Embryonic facial prominence (tissue), 1 donor: ENCODE measurements around the gene NMNAT3.
"Not testable (repeated sequence)": the region's sequence is repeated elsewhere in the genome, so short reads cannot be mapped to it uniquely, and the experiment has no call there.

Experiments
- DNase-seq: peaks from one replicate; pipeline ENCODE4 v3.0.0-alpha.2; 2016; ENCODE audit errors: extremely low spot score

Gene NMNAT3

DNA sequence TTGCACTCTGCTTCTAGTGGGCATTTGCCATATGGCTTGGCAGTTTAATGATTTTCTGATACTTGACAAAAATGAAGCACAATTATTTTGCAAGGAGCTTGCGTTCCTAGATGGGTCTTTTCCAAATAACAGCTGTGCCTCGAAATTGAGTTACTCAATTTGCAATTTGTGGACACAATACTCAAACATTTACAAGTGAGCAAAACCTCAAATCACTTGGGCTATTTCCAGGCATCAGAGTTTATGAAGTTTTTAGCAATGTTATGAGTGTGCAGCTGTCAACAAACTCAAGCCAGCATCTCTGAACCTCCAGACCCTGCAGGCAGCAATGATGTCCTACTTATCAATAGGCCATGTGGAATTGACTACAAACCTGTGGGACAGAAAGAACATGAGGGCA is 41.3 kb downstream of the NMNAT3 start:
- no peak for DNase-seq

DNA sequence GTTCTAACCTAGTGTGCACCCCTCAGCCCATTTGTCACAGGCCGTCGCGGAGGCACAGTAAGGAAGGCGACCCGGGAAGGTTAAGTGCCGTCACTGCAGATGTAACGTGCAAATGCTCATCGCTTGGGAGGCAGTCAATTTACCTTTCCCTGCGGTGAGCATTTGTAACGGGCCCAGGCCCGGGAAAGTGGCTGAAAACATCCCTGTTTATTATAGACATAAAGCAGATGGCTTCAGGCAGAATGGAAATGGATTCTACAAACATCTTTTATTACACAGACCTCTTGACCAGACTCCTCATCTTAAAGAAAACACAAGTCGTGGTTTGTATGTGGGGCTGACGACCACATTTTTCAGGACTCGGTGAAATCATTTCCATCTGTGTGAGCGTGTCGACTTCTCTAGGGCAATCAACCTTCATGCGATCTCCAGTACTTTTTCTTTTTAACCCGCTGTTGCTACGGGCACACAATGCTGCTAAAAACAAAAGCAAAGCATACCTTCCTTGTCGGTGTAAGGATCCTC is 43.6 kb downstream of the NMNAT3 start:
- peak; percentile 11 for DNase-seq

DNA sequence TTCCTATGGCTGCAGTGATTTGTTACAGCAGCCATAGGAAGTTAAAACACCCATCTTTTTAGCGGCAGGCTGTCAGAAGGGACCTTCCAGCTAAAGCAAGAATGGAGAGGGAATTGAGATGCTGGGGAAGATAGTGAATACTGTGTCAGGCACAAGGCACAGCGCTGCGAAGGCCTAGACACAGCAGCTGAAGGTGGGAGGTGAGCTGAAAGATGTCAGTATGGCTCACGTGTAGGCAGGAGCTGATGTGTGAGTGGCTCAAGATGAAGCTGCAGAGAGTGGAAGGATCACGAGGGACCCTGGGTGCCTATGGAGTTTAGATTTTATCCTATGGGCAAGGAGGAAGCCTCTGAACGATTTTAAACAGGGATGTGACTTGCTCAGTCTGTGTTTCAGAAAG is 44.3 kb downstream of the NMNAT3 start:
- DNase-seq = no peak

DNA sequence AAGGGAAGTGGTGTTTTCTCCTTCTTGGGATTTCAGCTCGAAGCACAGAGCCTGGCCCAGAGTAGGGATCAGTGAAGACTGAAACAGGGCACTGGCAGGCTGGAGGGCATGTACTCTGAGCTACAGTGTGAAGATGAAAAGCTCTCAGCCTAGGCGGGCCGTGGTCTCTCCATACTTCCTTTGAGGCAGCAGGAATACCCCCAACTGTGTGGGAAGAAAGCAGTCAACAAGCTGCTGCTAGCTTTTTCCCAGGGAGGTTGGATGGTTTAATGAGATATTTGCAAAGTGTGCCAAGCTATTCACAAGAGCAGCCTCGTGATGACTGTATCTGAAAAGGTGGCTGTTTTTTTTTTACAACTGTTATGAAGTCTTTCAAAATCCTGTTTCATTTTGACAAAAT is 47.2 kb downstream of the NMNAT3 start:
- DNase-seq = no peak

DNA sequence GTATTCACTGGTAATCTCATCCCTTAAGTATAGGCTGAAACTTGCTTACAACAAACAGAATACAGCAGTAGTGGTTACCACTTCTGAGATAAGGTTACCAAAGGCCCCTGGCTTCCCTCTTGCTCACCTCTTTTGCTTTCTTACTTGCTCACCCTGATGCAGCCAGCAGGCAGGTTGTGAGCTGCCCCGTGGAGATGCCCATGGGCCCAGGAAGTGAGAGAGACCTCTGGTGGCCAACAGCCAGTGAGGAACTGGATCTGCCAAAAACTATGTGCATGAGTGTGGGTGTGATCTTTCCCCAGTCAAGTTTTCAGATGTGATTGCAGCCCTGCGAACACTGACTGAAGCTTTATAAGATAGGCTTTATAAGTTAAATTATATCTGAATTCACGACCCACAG is 48.7 kb downstream of the NMNAT3 start:
- DNase-seq = no peak

DNA sequence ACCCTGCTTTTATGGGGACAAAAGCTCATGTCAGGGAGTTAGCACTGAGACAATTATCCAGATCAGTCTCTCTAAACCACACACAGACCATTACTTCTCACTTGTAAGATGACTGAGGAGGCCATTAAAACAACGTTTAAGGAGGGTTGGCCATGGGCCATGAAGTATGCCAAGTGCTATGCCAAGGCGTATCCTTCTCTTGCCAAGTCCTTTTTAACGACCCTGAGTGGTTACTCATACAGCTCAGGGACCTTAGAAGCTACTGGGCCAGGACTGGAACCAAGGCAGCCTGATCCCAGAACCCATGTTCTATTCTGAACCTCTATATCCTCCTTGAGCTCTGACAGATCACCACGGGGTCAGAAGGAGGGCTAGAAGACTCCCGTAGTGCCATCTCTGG is 50.0 kb downstream of the NMNAT3 start:
- DNase-seq = no peak

DNA sequence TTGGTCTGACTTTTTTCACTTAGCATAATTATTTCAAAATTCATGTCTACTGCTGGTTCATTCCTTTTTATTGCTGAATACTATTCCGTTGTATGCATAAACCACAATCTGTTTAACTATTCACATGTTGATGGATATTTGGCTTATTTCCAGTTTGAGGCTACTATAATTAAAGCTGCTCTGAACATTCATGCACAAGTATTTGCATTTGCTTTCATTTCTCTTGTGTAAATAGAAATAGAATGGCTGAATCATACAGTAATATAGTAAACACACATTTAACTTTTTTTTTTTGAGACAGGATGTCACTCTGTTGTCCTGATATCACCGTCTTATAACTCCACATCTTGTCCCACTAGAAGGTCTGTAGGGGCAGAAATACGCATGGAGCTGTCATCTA is 57.3 kb downstream of the NMNAT3 start:
- no peak for DNase-seq

DNA sequence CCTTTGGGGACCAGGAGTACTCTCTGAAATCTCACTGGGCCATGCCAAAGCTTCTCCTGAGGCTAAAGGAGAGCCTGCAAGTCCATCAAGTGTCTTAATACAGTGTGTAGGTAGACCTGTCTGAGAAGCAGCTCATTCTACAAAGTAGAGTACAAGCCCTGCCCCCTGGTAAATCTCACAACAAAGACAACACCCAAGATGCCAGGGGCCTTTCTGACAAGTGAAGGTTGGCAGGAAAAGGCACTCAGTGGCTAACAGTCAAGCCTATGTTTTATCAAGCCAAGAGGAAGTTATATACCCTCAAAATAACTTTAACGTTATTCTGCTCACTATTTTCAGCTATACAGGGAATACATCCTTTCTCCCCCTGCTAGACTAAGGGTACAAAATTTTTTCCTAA is 58.3 kb downstream of the NMNAT3 start:
- DNase-seq = no peak

DNA sequence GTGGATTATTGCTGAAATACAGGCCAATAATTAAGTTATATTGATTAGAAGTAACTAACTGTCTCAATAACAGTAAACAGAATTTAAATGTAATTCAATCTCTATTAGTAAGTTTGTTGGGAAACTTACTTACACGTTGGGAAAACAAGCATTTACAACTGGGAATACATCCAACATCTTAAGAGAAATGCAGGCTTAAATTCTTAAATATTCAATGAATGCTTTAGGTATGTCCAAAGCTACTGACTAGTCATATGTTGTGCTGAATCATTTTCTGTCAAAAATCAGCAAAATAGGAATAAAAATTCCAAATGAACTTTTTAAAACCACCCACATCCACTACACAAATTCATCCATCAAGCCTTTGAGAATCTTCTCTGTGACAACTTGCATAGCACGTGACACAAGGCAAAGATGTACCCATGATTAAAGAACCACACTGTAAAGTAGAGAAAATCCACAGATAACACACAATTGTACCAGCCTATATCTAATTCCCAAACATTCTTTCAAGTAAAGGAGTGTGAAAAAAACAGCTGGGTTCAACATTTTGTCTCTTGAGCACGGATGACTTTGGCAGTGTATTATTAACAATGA is 60.0 kb downstream of the NMNAT3 start:
- no peak for DNase-seq

DNA sequence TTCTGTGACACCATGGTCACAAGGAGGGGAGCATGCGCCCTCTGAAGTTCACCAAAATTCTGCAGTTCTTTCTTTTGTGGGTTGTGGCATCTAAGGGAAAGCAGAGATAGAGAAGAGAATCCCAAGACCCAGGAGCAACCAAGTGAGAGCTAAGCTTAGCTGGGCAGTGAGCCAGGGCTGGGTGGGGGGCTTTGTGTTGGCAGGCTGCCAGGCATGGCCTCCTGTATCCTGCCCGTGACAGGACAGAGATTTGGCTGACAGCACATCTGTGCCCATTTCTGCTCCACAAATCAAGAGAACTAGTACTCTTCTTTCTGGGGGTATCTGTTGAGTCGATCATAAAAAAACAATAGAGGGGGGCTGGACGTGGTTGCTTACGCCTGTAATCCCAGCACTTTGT is 66.2 kb downstream of the NMNAT3 start:
- DNase-seq = no peak

DNA sequence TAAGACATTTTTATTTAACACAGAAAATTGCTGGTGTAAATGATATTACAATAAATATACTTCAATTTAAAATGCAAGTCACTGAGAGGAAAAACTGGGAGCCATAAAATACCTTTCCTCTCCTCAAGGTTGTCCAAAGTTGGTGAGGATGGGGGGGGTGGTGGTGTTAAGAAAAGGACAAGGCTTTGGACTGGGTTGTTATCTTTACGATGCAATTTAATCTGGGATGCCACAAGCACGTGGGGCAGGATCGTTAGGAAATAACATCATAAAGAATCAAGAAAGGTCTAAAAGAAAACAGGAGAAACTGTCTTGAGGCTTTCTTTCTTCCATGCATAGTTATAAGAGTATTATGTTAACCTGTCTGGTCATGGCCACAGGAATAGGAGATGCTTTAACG is 66.9 kb downstream of the NMNAT3 start:
- no peak for DNase-seq

DNA sequence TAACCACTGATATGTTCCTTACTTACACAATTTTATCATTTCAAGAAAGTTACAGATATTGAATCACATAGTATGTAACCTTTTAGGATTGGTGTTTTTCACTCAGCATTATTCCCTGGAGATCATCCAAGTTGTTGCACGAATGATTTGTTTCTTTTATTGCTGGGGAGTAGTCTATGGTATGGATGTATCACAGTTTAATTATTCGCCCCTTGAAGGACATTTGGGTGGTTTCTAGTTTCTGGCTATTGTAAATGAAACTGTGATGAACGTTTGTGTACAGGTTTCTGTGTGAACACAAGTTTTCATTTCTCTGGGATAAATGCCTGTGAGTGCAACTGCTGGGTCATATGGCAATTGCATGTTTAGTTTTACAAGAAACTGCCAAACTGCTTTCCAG is 68.8 kb downstream of the NMNAT3 start:
- DNase-seq = no peak

DNA sequence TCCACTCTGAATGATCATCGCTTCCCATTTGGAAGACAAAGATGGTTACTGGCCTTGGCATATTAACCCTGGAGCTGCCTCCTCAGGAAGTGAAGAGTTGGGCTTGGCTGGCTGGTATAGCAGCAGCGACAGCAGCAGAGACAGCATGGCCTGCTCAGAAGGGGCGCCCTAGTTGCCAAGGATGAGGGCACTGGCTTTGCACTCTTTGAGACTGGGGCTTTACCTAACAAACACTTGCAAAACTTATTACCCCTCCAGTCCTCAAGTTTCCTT is 69.7 kb downstream of the NMNAT3 start:
- no peak for DNase-seq

DNA sequence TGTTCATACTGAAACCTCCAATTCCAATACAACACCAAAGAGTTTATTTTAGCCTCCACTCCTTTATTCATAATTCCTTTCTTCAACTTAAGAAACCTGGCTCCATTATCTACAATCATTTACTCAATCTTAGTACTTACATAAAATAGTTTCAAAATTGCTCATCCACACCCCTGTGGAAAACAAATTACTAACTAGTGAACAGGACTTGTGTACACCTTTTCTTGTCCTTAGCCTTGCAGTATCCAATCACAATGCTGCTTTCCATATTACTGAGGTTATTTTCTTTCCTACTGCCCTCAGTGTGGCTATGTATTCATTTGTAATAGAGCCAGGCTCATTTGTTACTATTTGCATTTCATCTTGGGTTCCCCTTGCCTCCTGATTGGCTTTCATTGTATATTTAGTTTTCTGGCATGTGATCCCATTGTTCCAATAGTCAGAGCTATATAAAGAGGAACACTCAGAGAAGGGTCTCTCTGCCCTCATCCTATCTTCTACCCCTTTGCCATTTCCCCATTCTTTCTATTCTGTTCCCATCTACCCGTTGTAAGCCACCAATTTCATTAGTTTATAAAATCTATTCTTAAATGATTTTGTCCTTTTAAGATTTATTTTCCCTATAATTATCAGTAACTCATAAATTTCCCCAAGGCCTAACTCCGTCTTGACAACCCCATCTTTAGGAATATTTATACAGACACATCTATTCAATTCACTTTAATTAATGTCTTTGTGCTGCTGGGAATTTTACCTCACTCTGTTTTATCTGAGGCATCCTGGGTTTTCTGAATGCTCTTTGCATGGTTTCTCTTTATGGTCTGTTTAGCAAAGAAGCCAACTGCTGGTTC is 70.3 kb downstream of the NMNAT3 start:
- no peak for DNase-seq

DNA sequence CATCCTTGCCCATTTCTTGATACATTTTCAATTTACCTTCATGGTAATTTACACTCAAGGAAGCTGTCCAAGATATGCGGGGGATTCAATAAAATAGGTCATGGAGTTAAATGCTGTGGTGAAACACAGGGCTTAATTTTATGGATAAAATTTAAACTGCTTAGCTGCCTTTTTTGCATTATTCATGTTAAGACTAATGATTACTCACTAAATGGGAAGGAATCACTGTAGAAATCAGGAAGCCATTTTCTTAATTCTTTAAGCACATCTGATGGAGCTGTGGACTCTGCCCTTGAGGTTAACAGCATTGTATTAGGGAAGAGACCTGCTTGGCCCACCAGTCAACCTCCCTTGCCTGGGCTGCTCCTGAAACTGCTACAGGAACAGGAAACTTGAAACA is 75.8 kb downstream of the NMNAT3 start:
- no peak for DNase-seq

DNA sequence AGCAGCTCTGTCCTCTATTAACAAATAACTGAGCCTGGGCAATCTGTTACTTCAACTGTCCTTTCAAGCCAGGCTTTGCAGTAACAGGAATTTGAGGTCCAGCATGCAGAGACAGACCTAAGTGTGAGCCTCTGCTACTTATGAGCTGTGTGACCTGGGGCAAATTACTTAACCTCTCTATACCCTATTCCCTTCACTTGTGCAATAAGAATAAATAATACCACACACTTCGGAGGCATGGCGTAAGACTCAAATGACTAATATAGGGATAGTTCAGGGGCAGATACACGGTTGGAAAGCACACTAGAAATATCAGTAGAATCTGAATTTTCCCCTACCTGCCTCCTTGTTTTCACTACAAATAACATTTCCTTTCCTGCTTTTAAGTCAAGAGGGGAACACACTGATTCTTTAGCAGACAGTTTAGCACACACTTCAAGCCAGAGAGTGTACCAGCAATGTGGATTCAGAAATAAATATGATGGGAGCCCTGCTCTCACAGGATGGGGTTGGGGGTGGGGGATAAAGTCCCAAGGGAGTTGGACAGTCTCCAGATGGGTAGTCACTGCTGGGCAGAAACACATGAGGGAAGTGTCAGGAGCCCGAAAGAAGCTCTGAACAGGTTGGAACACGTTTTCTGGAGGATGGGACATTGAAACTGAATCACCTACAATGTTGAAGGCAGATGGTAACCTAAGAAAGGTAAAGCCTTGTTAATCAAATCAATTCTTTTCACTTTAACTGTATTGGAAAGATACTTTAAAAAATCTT is 76.4 kb downstream of the NMNAT3 start:
- DNase-seq = no peak

DNA sequence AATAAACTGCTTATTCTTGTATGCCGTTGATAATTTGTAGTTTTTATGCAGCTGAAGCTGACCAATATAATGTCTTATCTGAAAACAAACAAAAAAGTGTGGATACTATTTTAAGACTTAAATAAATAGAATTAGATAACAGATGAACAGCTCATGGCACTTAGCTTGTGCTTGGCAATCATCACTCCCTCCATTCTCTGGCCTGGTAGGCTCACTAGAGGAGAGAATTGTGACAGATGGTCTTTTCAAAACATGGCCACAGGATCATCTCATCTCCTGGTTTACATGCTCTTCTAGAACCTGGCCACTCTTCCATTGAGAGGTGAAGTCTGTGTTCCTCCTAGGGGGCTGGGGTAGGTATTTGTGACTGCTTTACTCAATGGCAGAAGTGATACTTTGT is 79.8 kb downstream of the NMNAT3 start:
- DNase-seq = no peak

DNA sequence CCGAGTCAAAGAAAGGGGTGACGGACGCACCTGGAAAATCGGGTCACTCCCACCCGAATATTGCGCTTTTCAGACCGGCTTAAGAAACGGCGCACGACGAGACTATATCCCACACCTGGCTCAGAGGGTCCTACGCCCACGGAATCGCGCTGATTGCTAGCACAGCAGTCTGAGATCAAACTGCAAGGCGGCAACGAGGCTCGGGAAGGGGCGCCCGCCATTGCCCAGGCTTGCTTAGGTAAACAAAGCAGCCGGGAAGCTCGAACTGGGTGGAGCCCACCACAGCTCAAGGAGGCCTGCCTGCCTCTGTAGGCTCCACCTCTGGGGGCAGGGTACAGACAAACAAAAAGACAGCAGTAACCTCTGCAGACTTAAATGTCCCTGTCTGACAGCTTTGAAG is 86.6 kb downstream of the NMNAT3 start:
- not testable (repeated sequence) for DNase-seq

DNA sequence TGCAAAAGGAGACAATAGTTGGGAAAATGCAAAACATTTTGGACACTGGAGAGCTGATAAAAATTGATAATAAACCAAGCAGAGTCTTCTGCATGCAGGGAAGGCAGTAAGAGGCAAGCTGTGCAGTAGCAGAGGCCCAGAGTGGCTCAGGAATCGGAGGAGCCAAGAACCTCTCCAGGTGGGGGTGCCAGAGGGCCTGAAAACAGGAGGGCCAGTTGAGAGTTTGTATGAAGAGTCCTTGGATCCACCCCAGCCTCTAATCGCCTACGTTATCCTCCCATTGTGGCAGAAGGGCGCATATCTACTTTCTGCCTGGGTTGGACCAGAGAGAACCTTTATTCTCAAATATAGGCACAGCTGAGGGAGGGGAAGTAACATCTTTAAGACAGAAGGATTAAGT is 89.3 kb downstream of the NMNAT3 start:
- no peak for DNase-seq

DNA sequence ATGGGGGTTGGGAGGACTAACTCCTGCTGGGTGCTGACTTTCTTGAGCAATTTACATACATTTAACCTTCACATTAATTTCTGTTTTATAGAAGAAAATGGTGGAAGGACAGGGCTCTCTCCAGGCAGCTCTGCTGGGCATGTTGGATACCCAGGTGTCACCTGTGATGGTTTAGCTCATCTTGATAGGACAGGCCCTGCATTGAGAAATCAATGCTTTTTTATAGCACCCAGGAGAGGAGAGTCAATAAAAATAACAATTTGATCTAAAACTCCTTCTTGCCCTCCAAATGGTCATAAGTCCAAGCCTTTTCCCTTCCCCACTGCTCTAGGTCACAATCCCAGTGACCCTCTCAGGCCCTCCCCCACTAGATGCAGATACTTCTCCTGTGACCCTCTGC is 90.0 kb downstream of the NMNAT3 start:
- DNase-seq = no peak

DNA sequence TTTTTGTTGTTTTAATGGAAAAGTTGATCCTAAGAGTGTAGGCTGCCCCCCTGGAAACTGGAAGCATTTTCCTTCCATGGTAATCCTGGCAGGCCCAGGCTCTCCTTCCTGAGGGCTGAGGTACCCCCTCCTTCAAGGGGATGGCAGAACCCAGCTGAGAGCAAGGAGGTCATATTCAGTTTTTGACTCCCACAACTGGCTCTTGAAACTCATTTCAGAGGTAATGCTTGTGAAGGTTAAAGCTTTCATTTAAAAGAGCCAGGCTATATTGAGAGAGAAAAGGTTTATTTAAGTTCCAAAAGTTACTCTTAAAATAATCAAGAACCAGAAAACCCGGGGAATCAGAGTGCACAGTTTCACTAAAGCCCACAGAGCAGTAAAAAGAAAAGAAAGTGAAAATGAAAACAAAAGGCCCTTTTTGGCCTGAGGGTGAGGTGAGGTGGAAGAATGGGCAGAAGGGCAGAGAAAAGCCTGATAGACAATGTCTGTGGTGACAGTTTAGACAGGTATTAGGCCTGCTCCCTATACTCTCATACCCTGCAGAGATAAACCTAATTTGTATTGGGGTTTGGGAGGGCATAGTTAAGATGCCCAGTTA is 91.3 kb downstream of the NMNAT3 start:
- DNase-seq = no peak

DNA sequence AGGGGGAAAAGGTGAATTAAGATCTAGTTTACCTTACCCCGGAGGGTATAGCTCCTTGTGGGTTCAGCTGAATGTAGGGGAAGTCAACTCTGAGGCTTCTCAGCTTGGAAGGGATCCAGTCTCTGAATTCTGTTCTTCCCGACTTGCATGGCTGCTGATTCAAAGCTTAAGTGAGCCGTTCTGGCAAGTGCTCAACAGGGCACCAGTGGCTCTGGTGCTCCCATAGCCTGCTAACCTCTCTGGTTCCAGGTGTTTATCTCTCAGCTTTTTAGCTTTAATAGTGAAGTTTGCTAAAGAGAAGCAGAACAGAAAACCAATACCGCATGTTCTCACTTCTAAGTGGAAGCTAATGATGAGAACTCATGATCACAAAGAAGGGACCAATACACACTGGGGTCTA is 92.0 kb downstream of the NMNAT3 start:
- no peak for DNase-seq

DNA sequence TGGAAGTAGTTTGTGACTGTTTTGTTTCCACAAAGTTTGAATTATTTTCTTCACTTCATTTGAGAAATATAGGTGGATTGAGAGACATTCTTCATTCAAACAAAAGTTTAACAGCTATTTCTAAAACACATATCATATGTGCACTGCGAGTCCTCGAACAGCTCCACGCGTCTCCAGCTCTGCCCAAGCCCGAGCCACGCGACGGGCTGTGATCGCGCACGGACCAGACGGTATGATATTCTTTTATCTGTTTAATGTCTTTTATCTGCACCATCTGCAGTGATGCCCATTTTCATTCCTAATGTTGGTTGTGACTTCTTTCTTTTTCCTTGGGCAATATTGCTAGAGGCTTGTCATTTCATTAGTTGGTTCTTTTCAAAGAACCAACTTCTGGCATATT is 94.1 kb downstream of the NMNAT3 start:
- not testable (repeated sequence) for DNase-seq
